HUES6 (cell line): Measurements from ENCODE around the gene TTBK2.

ENCODE experiments used
- H3K27ac ChIP-seq: 2 replicates; pipeline ENCODE4 v1.7.0; 2013; ENCODE audit warnings: low read depth, mild to moderate bottlenecking, low read length, inconsistent platforms
- H3K27me3 ChIP-seq: 2 replicates; pipeline ENCODE4 v1.6.1; 2013; ENCODE audit warnings: low read length; ENCODE audit not compliant: control insufficient read depth, insufficient read depth
- H3K36me3 ChIP-seq: 2 replicates; pipeline ENCODE4 v1.6.1; 2013; ENCODE audit warnings: low read length; ENCODE audit not compliant: control insufficient read depth, insufficient read depth
- H3K4me1 ChIP-seq: 2 replicates; pipeline ENCODE4 v1.6.1; 2013; ENCODE audit warnings: low read length; ENCODE audit not compliant: control insufficient read depth, insufficient read depth
- H3K4me3 ChIP-seq: 2 replicates; pipeline ENCODE4 v1.5.1; 2013; ENCODE audit warnings: low read depth, low read length
- H3K9ac ChIP-seq: one replicate; pipeline ENCODE4 v1.6.1; 2013; ENCODE audit warnings: mild to moderate bottlenecking, low read length
- H3K9me3 ChIP-seq: 2 replicates; pipeline ENCODE4 v1.6.1; 2013; ENCODE audit warnings: low read depth, low read length; ENCODE audit not compliant: control insufficient read depth, insufficient read depth

The TTBK2 gene

DNA sequence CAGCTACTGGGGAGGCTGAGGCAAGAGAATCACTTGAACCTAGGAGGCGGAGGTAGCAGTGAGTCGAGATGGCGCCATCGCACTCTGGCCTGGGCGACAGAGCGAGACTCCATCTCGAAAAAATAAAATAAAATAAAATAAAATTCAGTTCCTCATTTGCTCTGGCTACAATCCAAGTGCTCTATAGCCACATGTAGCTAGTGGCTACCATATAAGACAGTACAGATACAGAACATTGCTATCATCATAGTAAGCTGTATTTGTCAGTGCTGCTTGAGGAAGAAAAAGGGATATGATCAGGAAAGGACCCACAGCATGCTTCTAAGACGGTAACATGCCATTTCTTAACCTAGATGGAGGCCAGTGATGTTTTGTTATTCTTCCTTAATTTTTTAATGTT, 95.0 kb downstream of the TTBK2 start:
- Histone ChIP-seq H3K9me3 (no peaks in the 10 kb centered on the region), H3K4me1 (no peaks in the 10 kb centered on the region), H3K27me3 (no peaks in the 10 kb centered on the region), H3K27ac (no peak overlapping the region), H3K36me3 (peaks cover 3% of the 10 kb centered on the region; the same call in 1 of the 2 replicates), H3K4me3 (no peak overlapping the region), H3K9ac (no peak overlapping the region)

DNA sequence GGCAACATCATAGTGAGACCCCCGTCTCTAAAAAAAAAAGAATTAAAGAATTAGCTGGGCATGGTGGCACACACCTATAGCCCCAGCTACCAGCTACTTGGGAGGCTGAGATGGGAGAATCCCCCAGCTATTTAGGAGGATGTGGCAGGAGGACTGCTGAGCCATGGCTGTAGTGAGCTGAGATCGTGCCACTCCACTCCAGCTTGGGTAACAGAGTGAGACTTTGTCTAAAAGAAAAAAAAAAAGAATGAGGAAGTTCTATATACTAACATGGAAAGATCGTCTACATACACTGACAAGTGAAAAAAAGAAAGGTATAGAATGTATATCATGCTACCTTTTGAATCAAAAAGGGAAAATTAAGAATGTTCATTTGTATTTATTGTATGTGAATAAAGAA, 99.8 kb downstream of the TTBK2 start:
- Histone ChIP-seq H3K36me3 (no peaks in the 10 kb centered on the region), H3K27me3 (no peaks in the 10 kb centered on the region), H3K4me3 (no peak overlapping the region), H3K9ac (no peak overlapping the region), H3K4me1 (no peaks in the 10 kb centered on the region), H3K27ac (no peak overlapping the region), H3K9me3 (no peaks in the 10 kb centered on the region)

DNA sequence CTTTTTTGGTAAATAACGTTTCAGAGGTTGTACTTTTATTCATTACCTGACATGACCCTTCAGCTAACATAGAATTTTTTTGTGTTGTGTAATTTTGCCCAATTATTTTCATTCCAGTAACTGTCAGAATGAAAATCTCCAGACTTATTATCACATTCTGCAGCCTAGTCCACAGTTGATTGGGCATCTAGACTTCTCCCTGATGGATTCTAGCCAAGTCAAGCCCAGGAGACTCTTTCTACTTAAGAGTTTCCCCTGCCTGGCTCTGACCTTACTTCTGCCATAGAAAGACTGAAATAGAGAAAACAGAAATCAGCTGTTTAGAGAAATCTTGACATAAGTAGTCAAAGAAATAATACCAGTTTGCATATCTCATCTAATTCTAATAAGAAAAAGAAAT, 100.8 kb downstream of the TTBK2 start:
- Histone ChIP-seq H3K9ac (no peak overlapping the region), H3K27ac (no peak overlapping the region), H3K4me1 (no peaks in the 10 kb centered on the region)

DNA sequence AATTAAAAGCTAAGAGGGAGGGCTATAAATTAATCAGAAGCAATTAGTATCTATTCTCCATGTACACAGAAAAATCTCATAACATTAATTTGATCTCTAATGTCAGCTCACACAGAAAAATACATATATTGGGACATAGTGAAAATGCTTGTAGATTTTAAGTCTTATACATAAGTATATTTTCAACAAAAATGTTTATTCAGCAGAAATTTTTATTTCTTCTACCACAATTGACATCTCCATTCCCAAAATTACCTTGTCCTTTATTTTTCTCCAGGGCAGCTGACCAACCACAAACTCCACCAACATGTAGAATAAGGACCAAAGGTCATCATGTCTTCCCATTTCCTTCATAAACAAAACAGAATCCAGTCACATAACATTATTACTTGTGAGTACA, 109.1 kb downstream of the TTBK2 start:
- Histone ChIP-seq H3K4me1 (no peaks in the 10 kb centered on the region), H3K9ac (no peak overlapping the region), H3K27me3 (no peaks in the 10 kb centered on the region), H3K4me3 (no peak overlapping the region), H3K36me3 (peaks cover 7% of the 10 kb centered on the region; the same call in 1 of the 2 replicates), H3K27ac (no peak overlapping the region), H3K9me3 (no peaks in the 10 kb centered on the region)

More for the DNA sequence above, 100.8 kb downstream of the TTBK2 start:
- Histone ChIP-seq H3K4me3 (no peak overlapping the region), H3K36me3 (no peaks in the 10 kb centered on the region), H3K27me3 (no peaks in the 10 kb centered on the region), H3K9me3 (no peaks in the 10 kb centered on the region)

DNA sequence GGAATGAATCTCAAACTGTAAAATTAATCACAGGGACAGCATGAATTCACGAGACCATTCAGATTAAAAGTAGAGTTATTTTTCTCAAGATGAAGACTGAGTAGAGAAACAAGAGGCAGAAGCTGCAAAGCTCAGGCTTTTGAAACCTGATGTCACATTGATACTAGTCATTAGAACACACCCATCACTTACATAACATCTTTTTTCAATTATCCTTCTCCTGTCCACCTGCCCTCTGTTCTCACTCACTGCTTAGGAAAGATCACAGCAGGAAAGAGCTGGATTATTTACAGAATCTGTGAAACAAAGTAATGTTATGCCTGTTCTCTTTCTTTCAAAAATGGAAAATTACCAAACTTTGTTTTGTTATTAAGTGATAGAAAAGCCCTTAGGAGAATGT, 111.7 kb downstream of the TTBK2 start:
- Histone ChIP-seq H3K4me3 (no peak overlapping the region), H3K27me3 (no peaks in the 10 kb centered on the region), H3K9me3 (no peaks in the 10 kb centered on the region)

DNA sequence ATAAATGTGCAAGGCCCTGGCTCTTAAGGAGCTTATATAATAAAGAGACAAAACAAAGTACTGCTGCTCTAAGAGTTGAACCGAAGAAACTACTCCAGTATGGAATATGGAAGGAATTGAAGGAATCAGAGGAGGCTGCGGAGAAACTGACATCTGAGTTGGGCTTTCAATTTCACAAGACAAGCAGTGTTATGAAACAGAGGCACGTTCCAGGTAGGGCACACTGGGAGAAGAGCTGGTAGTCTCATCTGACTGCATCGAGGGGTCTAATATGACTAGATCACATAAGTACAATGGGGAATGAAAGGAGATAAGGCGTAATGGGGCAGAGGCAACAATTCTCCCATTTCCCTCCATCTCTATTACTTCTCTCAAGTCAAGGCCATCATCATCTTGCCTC, 115.3 kb downstream of the TTBK2 start:
- Histone ChIP-seq H3K9ac (no peak overlapping the region), H3K27me3 (no peaks in the 10 kb centered on the region), H3K4me1 (no peaks in the 10 kb centered on the region), H3K9me3 (no peaks in the 10 kb centered on the region), H3K4me3 (no peak overlapping the region), H3K27ac (no peak overlapping the region), H3K36me3 (peaks cover 14% of the 10 kb centered on the region; the same call in 1 of the 2 replicates)

More for the DNA sequence above, 111.7 kb downstream of the TTBK2 start:
- peaks cover 7% of the 10 kb centered on the region; the same call in 1 of the 2 replicates for H3K36me3 ChIP-seq
- H3K9ac ChIP-seq: no peak overlapping the region
- no peak overlapping the region for H3K27ac ChIP-seq
- H3K4me1 ChIP-seq: no peaks in the 10 kb centered on the region

DNA sequence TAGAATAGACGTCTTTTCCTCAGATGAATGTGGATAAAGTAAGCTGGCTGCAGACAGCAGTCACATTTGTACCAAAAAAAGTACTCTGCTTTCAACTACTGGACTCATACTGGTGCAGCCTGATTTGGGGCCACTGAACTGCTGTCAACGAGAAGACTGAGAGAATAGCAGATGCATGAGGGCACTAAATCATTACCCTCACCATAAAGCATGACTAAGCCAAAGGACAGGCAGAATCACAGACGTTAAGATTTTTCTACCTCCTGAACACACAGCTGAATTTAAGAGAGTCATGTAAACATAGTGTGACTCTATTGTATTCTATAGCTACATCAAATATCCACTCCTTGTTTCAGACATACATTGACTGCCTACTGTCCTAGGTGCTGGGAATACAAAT, 115.8 kb downstream of the TTBK2 start:
- peaks cover 10% of the 10 kb centered on the region; the same call in 1 of the 2 replicates for H3K36me3 ChIP-seq
- no peak overlapping the region for H3K9ac ChIP-seq
- H3K4me1 ChIP-seq: no peaks in the 10 kb centered on the region
- no peaks in the 10 kb centered on the region for H3K9me3 ChIP-seq
- no peaks in the 10 kb centered on the region for H3K27me3 ChIP-seq
- no peak overlapping the region for H3K4me3 ChIP-seq
- H3K27ac ChIP-seq: no peak overlapping the region

DNA sequence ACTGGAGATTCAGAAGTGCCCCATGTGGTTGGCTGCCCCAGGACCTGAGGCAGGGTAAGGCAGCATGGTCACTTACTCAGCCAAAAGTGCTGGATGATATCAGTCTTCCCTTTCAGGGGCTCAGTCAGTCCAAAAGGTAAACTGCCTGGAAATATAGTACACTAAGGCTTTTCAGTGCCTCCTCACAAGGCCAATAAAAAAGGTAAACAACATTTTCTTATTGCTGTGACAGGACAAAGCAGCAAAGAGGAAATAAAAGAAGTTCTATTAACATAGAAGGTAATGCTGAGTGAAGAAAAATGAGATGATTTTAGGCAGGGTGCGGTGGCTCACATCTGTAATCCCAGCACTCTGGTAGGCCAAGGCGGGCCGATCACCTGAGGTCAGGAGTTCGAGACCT, 117.1 kb downstream of the TTBK2 start:
- Histone ChIP-seq H3K4me3 (no peak overlapping the region), H3K4me1 (no peaks in the 10 kb centered on the region), H3K27me3 (no peaks in the 10 kb centered on the region), H3K36me3 (peaks cover 7% of the 10 kb centered on the region; the same call in 1 of the 2 replicates), H3K9me3 (no peaks in the 10 kb centered on the region), H3K27ac (no peak overlapping the region), H3K9ac (no peak overlapping the region)

DNA sequence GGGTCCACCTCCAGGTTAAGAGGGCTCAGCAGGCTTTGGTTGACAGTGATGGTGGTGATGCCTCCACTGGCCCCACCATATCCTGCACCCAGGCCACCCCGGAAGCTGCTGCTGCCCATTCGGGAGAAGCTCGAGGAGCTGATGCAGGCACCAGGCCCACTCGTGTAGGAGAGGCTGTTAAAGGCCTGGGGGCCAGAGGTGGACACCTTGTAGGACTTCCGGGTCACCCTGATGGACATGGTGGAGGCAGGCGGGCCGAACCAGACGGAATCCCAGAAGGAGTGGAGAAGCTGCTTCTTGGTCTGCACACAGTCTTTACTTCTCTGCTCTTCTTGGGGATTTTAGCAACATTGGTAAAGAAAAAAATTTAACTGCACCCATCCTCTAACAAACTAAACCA, 118.4 kb downstream of the TTBK2 start:
- Histone ChIP-seq H3K4me3 (no peak overlapping the region), H3K4me1 (no peaks in the 10 kb centered on the region), H3K27me3 (no peaks in the 10 kb centered on the region), H3K9ac (no peak overlapping the region), H3K9me3 (no peaks in the 10 kb centered on the region), H3K36me3 (peaks cover 7% of the 10 kb centered on the region; the same call in 1 of the 2 replicates), H3K27ac (no peak overlapping the region)

DNA sequence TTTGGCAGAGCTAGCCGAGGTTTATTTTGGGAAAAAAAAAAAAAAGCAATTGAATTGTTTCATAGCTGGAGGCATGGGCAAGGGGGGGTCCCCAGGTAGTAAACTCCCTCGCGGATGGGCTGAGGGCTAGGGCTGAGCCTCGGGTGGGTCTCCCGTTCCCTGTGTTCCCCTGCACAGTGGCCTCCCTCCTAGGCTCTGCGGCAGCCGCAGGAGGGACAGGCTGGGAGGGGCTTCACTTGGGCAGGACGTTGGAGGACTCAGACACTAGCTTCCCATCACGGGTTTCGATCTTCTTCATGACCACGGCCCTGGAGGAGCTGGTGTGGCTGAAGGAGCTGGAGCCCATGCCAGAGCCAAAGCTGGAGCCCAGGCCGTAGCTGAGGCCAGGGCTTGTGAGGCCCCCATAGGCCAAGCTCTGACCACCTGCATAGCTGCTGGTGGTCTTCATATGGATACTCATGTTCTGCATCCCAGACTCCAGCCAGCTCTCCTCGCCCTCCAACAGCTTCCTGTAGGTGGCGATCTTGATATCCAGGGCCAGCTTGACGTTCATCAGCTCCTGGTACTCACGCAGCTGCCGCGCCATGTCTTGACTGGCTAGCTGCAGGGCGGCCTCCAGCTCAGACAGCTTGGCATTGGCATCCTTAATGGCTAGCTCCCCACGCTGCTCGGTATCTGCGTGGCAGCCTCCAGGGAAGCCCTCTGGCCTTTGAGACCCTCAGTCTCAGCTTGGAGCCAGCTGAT, 119.7 kb downstream of the TTBK2 start:
- Histone ChIP-seq H3K4me3 (no peak overlapping the region), H3K4me1 (no peaks in the 10 kb centered on the region), H3K36me3 (peaks cover 7% of the 10 kb centered on the region; the same call in 1 of the 2 replicates), H3K27ac (no peak overlapping the region), H3K9ac (no peak overlapping the region), H3K27me3 (no peaks in the 10 kb centered on the region), H3K9me3 (no peaks in the 10 kb centered on the region)

DNA sequence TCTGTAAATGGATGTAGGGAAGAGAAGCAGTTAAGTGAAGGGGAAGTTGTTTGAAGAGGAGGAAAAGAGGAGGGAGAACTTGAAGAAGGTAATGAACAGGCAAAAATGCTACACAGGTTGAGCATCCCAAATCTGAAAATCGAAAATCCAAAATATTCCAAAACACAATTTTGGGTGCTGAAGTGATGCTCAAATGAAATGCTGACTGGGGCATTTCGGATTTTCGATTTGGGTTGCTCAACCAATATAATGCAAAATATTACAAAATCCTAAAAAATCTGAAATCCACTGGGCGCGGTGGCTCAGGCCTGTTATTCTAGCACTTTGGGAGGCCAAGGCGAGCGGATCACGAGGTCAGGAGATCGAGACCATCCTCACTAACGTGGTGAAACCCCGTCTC, 121.8 kb downstream of the TTBK2 start:
- Histone ChIP-seq H3K4me3 (no peak overlapping the region), H3K27ac (no peak overlapping the region), H3K9ac (no peak overlapping the region), H3K4me1 (no peaks in the 10 kb centered on the region), H3K9me3 (no peaks in the 10 kb centered on the region), H3K27me3 (no peaks in the 10 kb centered on the region), H3K36me3 (peaks cover 7% of the 10 kb centered on the region; the same call in 1 of the 2 replicates)
